Liver (tissue), 9 donors: ENCODE measurements around the gene HSFX3. TPM values are rescaled to one million over a fixed set of nuclear protein-coding genes. Genes with fewer than 3 reads are reported as not detected.

Source experiments
- DNase-seq: peaks from one replicate; pipeline ENCODE4 v3.0.0-alpha.2; 2017; ENCODE audit warnings: low spot score
- H3K27ac ChIP-seq, 2 donors: one replicate each; pipeline ENCODE4 v1.7.0; 2013; ENCODE audit warnings: inconsistent platforms in 2 of 2, low read length in 2 of 2, control low read depth in 1 of 2, low read depth in 1 of 2, mild to moderate bottlenecking in 1 of 2
- H3K27me3 ChIP-seq, 4 donors: one replicate each; pipeline versions ENCODE4 v1.6.1 to v1.7.0; 2013; ENCODE audit warnings: low read length in 3 of 4, inconsistent platforms in 1 of 4, mild to moderate bottlenecking in 1 of 4, moderate library complexity in 1 of 4; ENCODE audit not compliant: control insufficient read depth in 4 of 4, insufficient read depth in 4 of 4
- H3K36me3 ChIP-seq, 4 donors: one replicate each; pipeline versions ENCODE4 v1.6.1 to v1.7.0; 2013; ENCODE audit warnings: low read length in 3 of 4, mild to moderate bottlenecking in 3 of 4, low read depth in 1 of 4, moderate library complexity in 1 of 4; ENCODE audit not compliant: control insufficient read depth in 4 of 4, insufficient read depth in 3 of 4
- H3K4me1 ChIP-seq, 4 donors: one replicate each; pipeline versions ENCODE4 v1.6.1 to v1.7.0; 2013; ENCODE audit warnings: low read length in 3 of 4, mild to moderate bottlenecking in 3 of 4, moderate library complexity in 1 of 4; ENCODE audit not compliant: control insufficient read depth in 4 of 4, insufficient read depth in 4 of 4
- H3K4me3 ChIP-seq, 3 donors: one replicate each; pipeline versions ENCODE4 v1.6.1 to v1.7.0; 2013; ENCODE audit warnings: low read length in 3 of 3, control low read depth in 1 of 3, low read depth in 1 of 3, mild to moderate bottlenecking in 1 of 3
- H3K9ac ChIP-seq, 2 donors: one replicate each; pipeline ENCODE4 v1.7.0; 2013; ENCODE audit warnings: low read length in 2 of 2, mild to moderate bottlenecking in 2 of 2, moderate library complexity in 2 of 2, control low read depth in 1 of 2, low read depth in 1 of 2
- H3K9me3 ChIP-seq, 4 donors: one replicate each; pipeline versions ENCODE4 v1.6.1 to v1.7.0; 2013; ENCODE audit warnings: low read length in 3 of 4; ENCODE audit not compliant: control insufficient read depth in 4 of 4
- ATF3 ChIP-seq: IDR thresholded peaks from 2 replicates; pipeline ENCODE4 v1.6.1; 2016; ENCODE audit warnings: antibody characterized with exemption
- EGR1 ChIP-seq, 2 donors: IDR thresholded peaks; 2 replicates each; pipeline ENCODE4 v1.6.1; 2016 to 2018; ENCODE audit warnings: antibody characterized with exemption in 2 of 2, low read depth in 2 of 2
- FOXA1 ChIP-seq: IDR thresholded peaks from 2 replicates; pipeline ENCODE4 v1.6.1; 2016; ENCODE audit warnings: antibody characterized with exemption
- FOXA2 ChIP-seq: IDR thresholded peaks from 2 replicates; pipeline ENCODE4 v1.6.1; 2016; ENCODE audit warnings: antibody characterized with exemption
- GABPA ChIP-seq, 2 donors: IDR thresholded peaks in 1 of 2; conservative IDR thresholded peaks in 1 of 2; 2 replicates each; pipeline ENCODE4 v1.6.1; 2016; ENCODE audit warnings: antibody characterized with exemption in 2 of 2, mild to moderate bottlenecking in 1 of 2, moderate library complexity in 1 of 2
- HNF4A ChIP-seq, 2 donors: conservative IDR thresholded peaks; 2 replicates each; pipeline ENCODE4 v1.6.1; 2016; ENCODE audit warnings: antibody characterized with exemption in 2 of 2, mild to moderate bottlenecking in 2 of 2
- JUND ChIP-seq, 2 donors: IDR thresholded peaks; 2 replicates each; pipeline ENCODE4 v1.6.1; 2016; ENCODE audit warnings: antibody characterized with exemption in 2 of 2
- MAX ChIP-seq: IDR thresholded peaks from 2 replicates; pipeline ENCODE4 v1.6.1; 2016; ENCODE audit warnings: antibody characterized with exemption
- NR2F2 ChIP-seq: IDR thresholded peaks from 2 replicates; pipeline ENCODE4 v1.6.1; 2016; ENCODE audit warnings: antibody characterized with exemption
- RAD21 ChIP-seq, 2 donors: IDR thresholded peaks; 2 replicates each; pipeline ENCODE4 v1.6.1; 2016; ENCODE audit warnings: antibody characterized with exemption in 2 of 2, mild to moderate bottlenecking in 2 of 2
- SP1 ChIP-seq: IDR thresholded peaks from 2 replicates; pipeline ENCODE4 v1.6.1; 2018; ENCODE audit warnings: antibody characterized with exemption, mild to moderate bottlenecking
- TAF1 ChIP-seq: conservative IDR thresholded peaks from 2 replicates; pipeline ENCODE4 v1.6.1; 2016; ENCODE audit warnings: antibody characterized with exemption, mild to moderate bottlenecking
- YY1 ChIP-seq: IDR thresholded peaks from 2 replicates; pipeline ENCODE4 v1.6.1; 2016; ENCODE audit warnings: antibody characterized with exemption, mild to moderate bottlenecking
- WGBS: extraction: QIAGEN DNeasy Blood & Tissue Kit; methylation state at CpG from one replicate; pipeline ENCODE4 v1.1.7; 2013; 5-methylcytosine and 5-hydroxymethylcytosine counted together
- polyA plus RNA-seq, 2 donors: library from polyadenylated mRNA; stranded (reverse) in 1 of 2; unstranded in 1 of 2; fragments of 200-250 nt in 1 of 2; fragments of >200 nt in 1 of 2; fragmentation: Nextera tagmentation in 1 of 2; extraction: Ambion mirVana in 1 of 2; gene quantifications; one replicate each; pipeline versions ENCODE4 v1.2.1 to v1.2.3, GENCODE V29; 2013 to 2015
- total RNA-seq, 2 donors: library from RNA; depleted of rRNA; stranded (reverse); fragments of >200 nt; gene quantifications; one replicate each; pipeline ENCODE4 v1.2.3, GENCODE V29; 2014
- TF ChIP-seq, protein P1 (sequence below): IDR thresholded peaks from 2 replicates; pipeline ENCODE4 v1.6.1; 2016; ENCODE audit warnings: antibody characterized with exemption, mild to moderate bottlenecking
- TF ChIP-seq, protein P2 (sequence below): fragments of 150-350 bp; IDR thresholded peaks from 2 replicates; pipeline ENCODE4 v1.5.1; 2017; ENCODE audit warnings: improper control_type of control experiment, low read depth, low read length; ENCODE audit not compliant: missing input control
- donor health status: healthy.
- donor health status: healthy.
- donor health status: healthy.
- donor health status: healthy.
- donor health status: healthy.

The HSFX3 gene
- total and polyA plus RNA-seq, 4 donors, result not detected

DNA sequence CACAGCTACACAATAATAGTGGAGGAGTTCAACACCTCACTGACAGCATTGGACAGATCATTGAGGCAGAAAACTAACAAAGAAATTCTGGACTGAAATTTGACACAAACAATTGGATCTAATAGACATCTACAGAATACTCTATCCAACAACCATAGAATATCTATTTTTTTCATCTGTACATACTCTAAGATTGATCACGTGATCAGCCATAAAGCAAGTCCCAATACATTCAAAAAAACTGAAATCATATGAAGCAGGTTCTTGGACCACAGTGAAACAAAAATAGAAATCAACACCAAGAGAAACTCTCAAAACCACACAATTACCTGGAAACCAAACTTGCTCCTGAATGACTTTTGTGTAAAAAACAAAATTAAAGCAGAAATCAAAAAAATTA, 32.4 kb downstream of the HSFX3 start:
- no peak for DNase-seq
- no peak overlapping the region for H3K27ac ChIP-seq
- H3K4me3 ChIP-seq, result no peak overlapping the region
- WGBS, result 95% methylated on average over 1 of the region's 1 CpG
- no peak overlapping the region for H3K9ac ChIP-seq
- peaks cover 0 to 2% (median 0%) of the 10 kb centered on the region in 4 donors for H3K4me1 ChIP-seq
- no peaks in the 10 kb centered on the region for H3K9me3 ChIP-seq
- TF ChIP-seq HNF4A (conservative IDR thresholded peaks at IDR 0.05) (no peak), MAX (no peak), GABPA (IDR thresholded peaks at IDR 0.05 in 1 of 2, conservative IDR thresholded peaks at IDR 0.05 in 1 of 2) (no peak), ATF3 (no peak), RAD21 (IDR thresholded peaks at IDR 0.05) (no peak), SP1 (no peak), NR2F2 (no peak), FOXA2 (no peak), TAF1 (no peak), YY1 (no peak), EGR1 (IDR thresholded peaks at IDR 0.05; ENCODE audit: low read depth in 2 of 2) (no peak)
- TF ChIP-seq, protein P1, sequence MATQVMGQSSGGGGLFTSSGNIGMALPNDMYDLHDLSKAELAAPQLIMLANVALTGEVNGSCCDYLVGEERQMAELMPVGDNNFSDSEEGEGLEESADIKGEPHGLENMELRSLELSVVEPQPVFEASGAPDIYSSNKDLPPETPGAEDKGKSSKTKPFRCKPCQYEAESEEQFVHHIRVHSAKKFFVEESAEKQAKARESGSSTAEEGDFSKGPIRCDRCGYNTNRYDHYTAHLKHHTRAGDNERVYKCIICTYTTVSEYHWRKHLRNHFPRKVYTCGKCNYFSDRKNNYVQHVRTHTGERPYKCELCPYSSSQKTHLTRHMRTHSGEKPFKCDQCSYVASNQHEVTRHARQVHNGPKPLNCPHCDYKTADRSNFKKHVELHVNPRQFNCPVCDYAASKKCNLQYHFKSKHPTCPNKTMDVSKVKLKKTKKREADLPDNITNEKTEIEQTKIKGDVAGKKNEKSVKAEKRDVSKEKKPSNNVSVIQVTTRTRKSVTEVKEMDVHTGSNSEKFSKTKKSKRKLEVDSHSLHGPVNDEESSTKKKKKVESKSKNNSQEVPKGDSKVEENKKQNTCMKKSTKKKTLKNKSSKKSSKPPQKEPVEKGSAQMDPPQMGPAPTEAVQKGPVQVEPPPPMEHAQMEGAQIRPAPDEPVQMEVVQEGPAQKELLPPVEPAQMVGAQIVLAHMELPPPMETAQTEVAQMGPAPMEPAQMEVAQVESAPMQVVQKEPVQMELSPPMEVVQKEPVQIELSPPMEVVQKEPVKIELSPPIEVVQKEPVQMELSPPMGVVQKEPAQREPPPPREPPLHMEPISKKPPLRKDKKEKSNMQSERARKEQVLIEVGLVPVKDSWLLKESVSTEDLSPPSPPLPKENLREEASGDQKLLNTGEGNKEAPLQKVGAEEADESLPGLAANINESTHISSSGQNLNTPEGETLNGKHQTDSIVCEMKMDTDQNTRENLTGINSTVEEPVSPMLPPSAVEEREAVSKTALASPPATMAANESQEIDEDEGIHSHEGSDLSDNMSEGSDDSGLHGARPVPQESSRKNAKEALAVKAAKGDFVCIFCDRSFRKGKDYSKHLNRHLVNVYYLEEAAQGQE, result no peak
- TF ChIP-seq, protein P2, sequence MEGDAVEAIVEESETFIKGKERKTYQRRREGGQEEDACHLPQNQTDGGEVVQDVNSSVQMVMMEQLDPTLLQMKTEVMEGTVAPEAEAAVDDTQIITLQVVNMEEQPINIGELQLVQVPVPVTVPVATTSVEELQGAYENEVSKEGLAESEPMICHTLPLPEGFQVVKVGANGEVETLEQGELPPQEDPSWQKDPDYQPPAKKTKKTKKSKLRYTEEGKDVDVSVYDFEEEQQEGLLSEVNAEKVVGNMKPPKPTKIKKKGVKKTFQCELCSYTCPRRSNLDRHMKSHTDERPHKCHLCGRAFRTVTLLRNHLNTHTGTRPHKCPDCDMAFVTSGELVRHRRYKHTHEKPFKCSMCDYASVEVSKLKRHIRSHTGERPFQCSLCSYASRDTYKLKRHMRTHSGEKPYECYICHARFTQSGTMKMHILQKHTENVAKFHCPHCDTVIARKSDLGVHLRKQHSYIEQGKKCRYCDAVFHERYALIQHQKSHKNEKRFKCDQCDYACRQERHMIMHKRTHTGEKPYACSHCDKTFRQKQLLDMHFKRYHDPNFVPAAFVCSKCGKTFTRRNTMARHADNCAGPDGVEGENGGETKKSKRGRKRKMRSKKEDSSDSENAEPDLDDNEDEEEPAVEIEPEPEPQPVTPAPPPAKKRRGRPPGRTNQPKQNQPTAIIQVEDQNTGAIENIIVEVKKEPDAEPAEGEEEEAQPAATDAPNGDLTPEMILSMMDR, result no peak
- H3K36me3 ChIP-seq, result no peaks in the 10 kb centered on the region
- no peaks in the 10 kb centered on the region for H3K27me3 ChIP-seq

DNA sequence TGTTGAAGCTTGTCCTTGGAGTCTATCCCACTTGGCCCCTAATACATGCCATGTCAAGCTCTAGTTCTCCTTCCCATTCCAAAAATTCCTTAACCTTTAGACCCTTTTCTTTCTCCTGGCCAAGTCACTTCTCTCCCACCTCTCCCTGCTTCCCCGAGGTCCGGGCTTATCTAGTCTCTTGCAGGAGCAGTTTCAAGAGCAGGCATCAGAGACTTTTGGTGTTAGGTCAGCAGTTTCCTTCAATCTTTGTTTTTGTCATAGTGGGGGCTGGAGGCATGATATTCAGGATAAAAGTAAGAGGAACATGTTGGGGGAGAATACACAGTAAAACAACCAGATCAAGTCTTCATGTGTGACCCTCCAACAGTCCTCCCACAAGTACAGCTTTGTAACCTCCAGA, 33.1 kb downstream of the HSFX3 start:
- H3K9ac ChIP-seq, result no peak overlapping the region
- 76% methylated on average over 2 of the region's 2 CpGs for WGBS

More for the DNA sequence above, 33.1 kb downstream of the HSFX3 start:
- Histone ChIP-seq H3K4me1 (no peaks in the 10 kb centered on the region), H3K36me3 (no peaks in the 10 kb centered on the region), H3K27me3 (no peaks in the 10 kb centered on the region), H3K27ac (no peak overlapping the region), H3K9me3 (no peaks in the 10 kb centered on the region), H3K4me3 (no peak overlapping the region)
- TF ChIP-seq TAF1 (no peak), HNF4A (conservative IDR thresholded peaks at IDR 0.05) (no peak), JUND (IDR thresholded peaks at IDR 0.05) (no peak), FOXA1 (no peak), NR2F2 (no peak), EGR1 (IDR thresholded peaks at IDR 0.05; ENCODE audit: low read depth in 2 of 2) (no peak)
- TF ChIP-seq, protein P2, result no peak
- TF ChIP-seq, protein P1, result no peak
- DNase-seq, result no peak
